ENCODE data around the gene NPHP3. TPM values are rescaled to one million over a fixed set of nuclear protein-coding genes. Genes with fewer than 3 reads are reported as not detected.
A peak's percentile ranks its signal among the peaks of the same experiment; 100 is the strongest.
"Not testable (repeated sequence)": the region's sequence is repeated elsewhere in the genome, so short reads cannot be mapped to it uniquely, and the experiment has no call there.

Gene NPHP3
- total RNA-seq, 4 donors from 2014 or later, result 34.4 to 74.8 (median 63.9) TPM

DNA sequence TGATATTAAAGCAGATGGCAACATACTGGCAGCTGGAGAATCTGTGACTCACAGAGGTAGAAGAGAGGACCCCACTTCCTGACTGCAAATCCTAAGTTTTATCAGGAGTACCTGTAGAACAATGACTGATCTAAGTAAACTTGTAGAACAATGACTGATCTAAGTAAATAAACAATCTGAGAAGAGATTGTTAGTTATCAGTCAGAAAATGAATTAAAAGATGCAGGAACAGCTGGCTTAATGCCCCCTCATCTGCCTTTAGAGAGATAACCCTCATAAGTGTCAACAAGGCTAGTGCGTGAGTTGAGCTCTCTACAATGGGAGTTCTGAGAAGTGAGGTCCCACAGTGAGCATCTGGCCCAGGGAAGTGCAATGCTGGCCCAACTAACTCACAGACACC, 77.2 kb downstream of the NPHP3 start:
- Histone ChIP-seq H3K27me3 (no peaks in the 10 kb centered on the region), H3K9me3 (no peaks in the 10 kb centered on the region), H3K4me1 (no peaks in the 10 kb centered on the region), H3K36me3 (peaks cover 0 to 9% of the 10 kb centered on the region in 2 donors), H3K4me3 (replicated peaks in 1 of 3) (no peak overlapping the region), H3K27ac (no peak overlapping the region)
- no peak for DNase-seq
- 89 to 96% methylated on average over 1 of the region's 1 CpG for WGBS, 2 donors
- intact Hi-C loops (cut with DNase I), result no loop called here
- TF ChIP-seq, protein P1, sequence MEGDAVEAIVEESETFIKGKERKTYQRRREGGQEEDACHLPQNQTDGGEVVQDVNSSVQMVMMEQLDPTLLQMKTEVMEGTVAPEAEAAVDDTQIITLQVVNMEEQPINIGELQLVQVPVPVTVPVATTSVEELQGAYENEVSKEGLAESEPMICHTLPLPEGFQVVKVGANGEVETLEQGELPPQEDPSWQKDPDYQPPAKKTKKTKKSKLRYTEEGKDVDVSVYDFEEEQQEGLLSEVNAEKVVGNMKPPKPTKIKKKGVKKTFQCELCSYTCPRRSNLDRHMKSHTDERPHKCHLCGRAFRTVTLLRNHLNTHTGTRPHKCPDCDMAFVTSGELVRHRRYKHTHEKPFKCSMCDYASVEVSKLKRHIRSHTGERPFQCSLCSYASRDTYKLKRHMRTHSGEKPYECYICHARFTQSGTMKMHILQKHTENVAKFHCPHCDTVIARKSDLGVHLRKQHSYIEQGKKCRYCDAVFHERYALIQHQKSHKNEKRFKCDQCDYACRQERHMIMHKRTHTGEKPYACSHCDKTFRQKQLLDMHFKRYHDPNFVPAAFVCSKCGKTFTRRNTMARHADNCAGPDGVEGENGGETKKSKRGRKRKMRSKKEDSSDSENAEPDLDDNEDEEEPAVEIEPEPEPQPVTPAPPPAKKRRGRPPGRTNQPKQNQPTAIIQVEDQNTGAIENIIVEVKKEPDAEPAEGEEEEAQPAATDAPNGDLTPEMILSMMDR (IDR thresholded peaks at IDR 0.05), result no peak
- TF ChIP-seq POLR2A (IDR thresholded peaks at IDR 0.05), result no peak

DNA sequence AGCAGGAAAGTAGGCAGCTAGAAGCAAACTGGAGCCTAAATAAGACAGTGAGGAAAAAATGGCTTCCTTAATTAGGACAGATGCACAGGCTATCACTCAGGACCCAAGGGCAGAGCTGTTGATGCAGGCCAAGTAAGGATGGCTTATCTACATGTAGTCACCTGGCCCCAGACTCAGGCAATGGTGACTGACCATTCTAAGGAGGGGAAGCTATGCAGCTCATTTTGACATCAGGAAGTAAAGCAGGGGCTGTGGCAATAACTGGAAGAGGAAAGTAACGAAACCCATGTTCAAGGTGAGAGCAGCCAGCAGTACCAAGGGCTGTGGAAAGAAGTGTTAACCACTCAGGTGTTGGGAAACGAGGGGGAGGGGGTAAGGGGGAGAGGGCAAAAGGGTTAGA, 78.8 kb downstream of the NPHP3 start:
- intact Hi-C loops (cut with DNase I), result loop anchor here (5.0 kb wide), 1 partner anchor 106 kb away; no protein-coding TSS in a partner anchor
- no peak overlapping the region for H3K4me3 ChIP-seq (replicated peaks in 1 of 3)
- no peaks in the 10 kb centered on the region for H3K4me1 ChIP-seq
- no peak overlapping the region for H3K27ac ChIP-seq
- WGBS, 2 donors, result 69 to 80% methylated on average over 2 of the region's 2 CpGs
- DNase-seq, result no peak
- H3K27me3 ChIP-seq, result no peaks in the 10 kb centered on the region
- TF ChIP-seq POLR2A (IDR thresholded peaks at IDR 0.05), result no peak
- TF ChIP-seq, protein P1 (IDR thresholded peaks at IDR 0.05), result no peak
- H3K9me3 ChIP-seq, result no peaks in the 10 kb centered on the region
- peaks cover 5 to 9% of the 10 kb centered on the region in 2 donors for H3K36me3 ChIP-seq

DNA sequence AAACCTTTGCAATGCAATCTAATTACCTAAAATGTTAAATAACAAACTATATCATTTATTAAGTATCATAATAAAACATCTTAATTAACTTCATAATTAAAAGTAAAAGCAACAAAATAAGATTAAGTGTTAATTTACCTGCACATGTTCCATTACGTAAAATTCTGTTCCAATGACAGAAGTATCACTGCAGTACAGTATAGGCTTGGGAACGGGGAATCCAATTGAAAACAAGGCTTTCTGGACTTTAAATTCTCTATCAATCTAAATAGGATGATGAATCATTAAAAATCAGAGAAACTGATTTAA, 79.7 kb downstream of the NPHP3 start:
- 68 to 71% methylated on average over 2 of the region's 2 CpGs for WGBS, 2 donors
- intact Hi-C loops (cut with DNase I), result loop anchor here (5.0 kb wide), 1 partner anchor 105 kb away; no protein-coding TSS in a partner anchor
- Histone ChIP-seq H3K27ac (no peak overlapping the region), H3K4me3 (replicated peaks in 1 of 3) (no peak overlapping the region), H3K9me3 (no peaks in the 10 kb centered on the region), H3K27me3 (no peaks in the 10 kb centered on the region), H3K36me3 (peaks cover 5 to 9% of the 10 kb centered on the region in 2 donors), H3K4me1 (no peaks in the 10 kb centered on the region)
- DNase-seq, result no peak
- no peak for TF ChIP-seq POLR2A (IDR thresholded peaks at IDR 0.05)
- TF ChIP-seq, protein P1 (IDR thresholded peaks at IDR 0.05), result peak in 1 of 6 experiments; percentile 3

DNA sequence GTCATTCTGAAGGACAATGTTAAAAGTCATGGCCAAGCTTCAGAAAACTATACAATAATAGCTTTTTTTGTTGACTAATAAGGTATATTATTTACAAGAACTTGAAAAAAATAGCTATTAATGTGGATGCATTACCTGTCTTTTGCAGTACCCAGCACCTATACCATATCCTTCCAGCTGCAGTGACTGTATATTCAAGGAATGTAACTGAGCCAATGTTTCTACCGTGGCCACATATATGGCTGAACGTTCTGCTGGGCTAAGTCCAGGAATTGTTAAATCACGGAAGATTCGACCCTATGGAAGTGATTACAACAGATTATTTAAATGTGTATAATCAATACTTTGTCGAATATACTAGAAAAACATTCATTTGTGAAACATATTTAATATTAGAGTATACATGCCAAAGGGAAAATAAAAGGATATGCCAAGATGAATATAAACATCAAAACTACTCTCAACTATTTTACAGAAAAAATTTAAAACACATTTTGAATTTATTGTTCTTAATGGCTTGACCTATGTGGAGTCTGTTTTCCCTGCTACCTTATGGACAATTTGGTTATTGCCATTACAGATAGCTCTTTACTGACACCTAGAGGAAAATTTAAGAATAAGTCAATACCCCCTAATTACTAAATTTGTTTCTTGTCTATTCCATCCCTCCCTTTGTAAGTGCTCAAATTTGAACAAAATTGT, 80.2 kb downstream of the NPHP3 start:
- no peaks in the 10 kb centered on the region for H3K4me1 ChIP-seq
- no peaks in the 10 kb centered on the region for H3K27me3 ChIP-seq
- peaks cover 5 to 9% of the 10 kb centered on the region in 2 donors for H3K36me3 ChIP-seq
- no peak overlapping the region for H3K4me3 ChIP-seq (replicated peaks in 1 of 3)
- DNase-seq, result no peak
- WGBS, 2 donors, result 63 to 78% methylated on average over 5 of the region's 5 CpGs
- TF ChIP-seq, protein P1 (IDR thresholded peaks at IDR 0.05), result peak; percentile 41 to 81 (median 79)
- no peak for TF ChIP-seq POLR2A (IDR thresholded peaks at IDR 0.05)
- no peaks in the 10 kb centered on the region for H3K9me3 ChIP-seq
- intact Hi-C loops (cut with DNase I), result loop anchor here (5.0 kb wide), 1 partner anchor 105 kb away; no protein-coding TSS in a partner anchor
- H3K27ac ChIP-seq, result no peak overlapping the region

DNA sequence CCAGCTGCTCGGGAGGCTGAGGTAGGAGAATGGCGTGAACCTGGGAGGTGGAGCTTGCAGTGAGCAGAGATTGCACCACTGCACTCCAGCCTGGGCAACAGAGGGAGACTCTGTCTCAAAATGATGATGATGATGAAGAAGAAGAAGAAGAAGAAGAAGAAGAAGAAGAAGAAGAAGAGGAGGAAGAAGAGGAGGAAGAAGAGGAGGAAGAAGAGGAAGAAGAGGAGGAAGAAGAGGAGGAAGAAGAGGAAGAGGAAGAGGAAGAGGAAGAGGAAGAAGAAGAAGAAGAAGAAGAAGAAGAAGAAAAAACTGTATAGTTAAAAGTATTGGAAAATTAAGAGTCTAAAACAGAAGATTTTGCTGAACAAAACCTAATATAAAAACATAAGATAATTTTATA, 80.8 kb downstream of the NPHP3 start:
- H3K27me3 ChIP-seq; H3K36me3 ChIP-seq; H3K4me1 ChIP-seq; H3K27ac ChIP-seq; DNase-seq; H3K4me3 ChIP-seq (replicated peaks in 1 of 3); H3K9me3 ChIP-seq: not testable (repeated sequence)
- intact Hi-C loops (cut with DNase I), result loop anchor here (5.0 kb wide), 1 partner anchor 104 kb away; no protein-coding TSS in a partner anchor
- 91 to 94% methylated on average over 2 of the region's 2 CpGs for WGBS, 2 donors

Data from thyroid gland (tissue), 4 donors.